GM12878 (cell line): ENCODE data around the gene CAMK2D. TPM values are rescaled to one million over a fixed set of nuclear protein-coding genes. Genes with fewer than 3 reads are reported as not detected.

Experiments
- ATF7 ChIP-seq: fragments of 450-650 bp; IDR thresholded peaks from 2 replicates; pipeline ENCODE4 v1.6.1; 2016; ENCODE audit warnings: low read depth, mild to moderate bottlenecking
- BHLHE40 ChIP-seq, 2 experiments: fragments of 450-650 bp in 1 of 2; IDR thresholded peaks; 2 replicates each; pipeline ENCODE4 v1.6.1; 2011 to 2017; ENCODE audit warnings: low read depth in 2 of 2, borderline replicate concordance in 1 of 2, improper control_type of control experiment in 1 of 2, low read length in 1 of 2, mild to moderate bottlenecking in 1 of 2
- BMI1 ChIP-seq: fragments of 450-650 bp; IDR thresholded peaks from 2 replicates; pipeline ENCODE4 v1.6.1; 2016; ENCODE audit warnings: mild to moderate bottlenecking, moderate library complexity, borderline replicate concordance
- CEBPB ChIP-seq, 2 experiments: fragments of 150-350 bp in 1 of 2; IDR thresholded peaks; 2 replicates each; pipeline ENCODE4 v1.6.1; 2012 to 2014; ENCODE audit warnings: low read depth in 2 of 2, low read length in 2 of 2, borderline replicate concordance in 1 of 2, inconsistent platforms in 1 of 2
- ESRRA ChIP-seq: IDR thresholded peaks from 2 replicates; pipeline ENCODE4 v1.6.1; 2012; ENCODE audit warnings: mild to moderate bottlenecking, low read length, improper control_type of control experiment
- IKZF1 ChIP-seq: fragments of 450-650 bp; conservative IDR thresholded peaks from 2 replicates; pipeline ENCODE4 v1.6.1; 2017; ENCODE audit warnings: antibody characterized with exemption, mild to moderate bottlenecking
- IRF4 ChIP-seq: IDR thresholded peaks from 2 replicates; pipeline ENCODE4 v1.6.1; 2011; ENCODE audit warnings: low read depth, low read length
- JUNB ChIP-seq: IDR thresholded peaks from 2 replicates; pipeline ENCODE4 v1.6.1; 2016; ENCODE audit warnings: antibody characterized with exemption, mild to moderate bottlenecking
- KAT2A ChIP-seq: conservative IDR thresholded peaks from 2 replicates; pipeline ENCODE4 v1.6.1; 2011; ENCODE audit warnings: low read depth, low read length; ENCODE audit not compliant: control insufficient read depth
- NFIC ChIP-seq: IDR thresholded peaks from 2 replicates; pipeline ENCODE4 v1.6.1; 2012; ENCODE audit warnings: low read depth, mild to moderate bottlenecking, inconsistent platforms, low read length, moderate library complexity
- PAX5 ChIP-seq: IDR thresholded peaks from 2 replicates; pipeline ENCODE4 v1.6.1; 2011; ENCODE audit warnings: low read depth, low read length, borderline replicate concordance
- RCOR1 ChIP-seq: conservative IDR thresholded peaks from 2 replicates; pipeline ENCODE4 v1.6.1; 2012; ENCODE audit warnings: low read depth, low read length, improper control_type of control experiment
- RELA ChIP-seq: fragments of 450-650 bp; IDR thresholded peaks from 2 replicates; pipeline ENCODE4 v1.8.0; 2014; ENCODE audit warnings: borderline replicate concordance; ENCODE audit not compliant: partially characterized antibody
- RUNX3 ChIP-seq: IDR thresholded peaks from 2 replicates; pipeline ENCODE4 v1.6.1; 2012; ENCODE audit warnings: low read length, inconsistent platforms
- SPI1 ChIP-seq: IDR thresholded peaks from 2 replicates; pipeline ENCODE4 v1.6.1; 2011; ENCODE audit warnings: low read depth, mild to moderate bottlenecking, low read length, moderate library complexity, borderline replicate concordance; ENCODE audit not compliant: insufficient read depth
- STAT1 ChIP-seq: fragments of 450-650 bp; conservative IDR thresholded peaks from 2 replicates; pipeline ENCODE4 v1.6.1; 2014; ENCODE audit warnings: antibody characterized with exemption, mild to moderate bottlenecking
- TBL1XR1 ChIP-seq: IDR thresholded peaks from 2 replicates; pipeline ENCODE4 v1.6.1; 2012; ENCODE audit warnings: low read depth, low read length, improper control_type of control experiment
- YY1 ChIP-seq: IDR thresholded peaks from 2 replicates; pipeline ENCODE4 v1.6.1; 2011; ENCODE audit warnings: low read depth, mild to moderate bottlenecking, low read length
- polyA plus RNA-seq, 11 experiments: library from polyadenylated mRNA; depleted of rRNA in 4 of 11; unstranded in 6 of 11; stranded (reverse) in 5 of 11; fragments of >200 nt; fragmentation: Nextera tagmentation in 4 of 11; fragmentation: Illumina TruSeq in 1 of 11; extraction: Ambion mirVana in 4 of 11; extraction: Trizol in 1 of 11; gene quantifications; 1 replicate in 1 of 11; 2 replicates in 10 of 11; pipeline versions ENCODE4 v1.2.1 to v1.2.3, GENCODE V29; 2011 to 2016; ENCODE audit warnings: inconsistent platforms in 2 of 11, missing spikeins in 2 of 11, low read depth in 1 of 11
- total RNA-seq, 4 experiments: library from RNA; depleted of rRNA in 3 of 4; stranded (reverse); fragments of >200 nt in 3 of 4; fragmentation: Illumina TruSeq in 1 of 4; extraction: Trizol in 1 of 4; gene quantifications; 2 replicates each; pipeline versions ENCODE4 v1.2.1 to v1.2.3, GENCODE V29; 2013 to 2021
- TF ChIP-seq, protein P1 (sequence below): IDR thresholded peaks from 2 replicates; pipeline ENCODE4 v1.6.1; 2012; ENCODE audit warnings: improper control_type of control experiment, low read depth, low read length; ENCODE audit not compliant: insufficient replicate concordance
- TF ChIP-seq, protein P2 (sequence below): IDR thresholded peaks from 2 replicates; pipeline ENCODE4 v1.6.1; 2012; ENCODE audit warnings: low read length, inconsistent platforms
- TF ChIP-seq, protein P3 (sequence below): fragments of 450-650 bp; IDR thresholded peaks from 2 replicates; pipeline ENCODE4 v1.6.1; 2017; ENCODE audit warnings: mild to moderate bottlenecking, moderate library complexity

The CAMK2D gene
- total and polyA plus RNA-seq, 10 of the 15 experiments (the other 5 are each of a cell fraction or from before 2014, with no cell fraction given), result 6.9 to 88.5 (median 12.9) TPM

DNA sequence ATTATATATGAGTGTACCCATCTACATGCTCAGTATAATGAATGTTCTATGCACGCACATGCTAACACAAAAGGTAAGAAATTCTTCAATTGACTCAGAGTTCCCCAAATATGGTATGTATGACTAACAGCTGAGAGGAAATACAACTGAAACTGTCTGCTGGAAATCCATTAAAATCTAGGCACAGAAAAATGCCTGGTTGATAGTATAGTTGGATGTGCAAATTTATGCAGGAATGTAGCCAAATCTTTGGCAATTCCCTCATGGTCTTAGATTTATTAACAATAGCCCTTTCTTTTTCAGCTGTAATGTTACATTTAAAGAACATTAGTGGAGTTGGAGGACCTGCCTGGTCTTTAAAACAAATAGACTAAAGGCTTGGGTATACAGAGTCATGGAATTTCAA, 5.5 kb downstream of the CAMK2D start (continued):
- TF ChIP-seq RCOR1, result 0 out of 2 replicates have a peak, but pooled peaks have one; percentile 45
- peak; percentile 97 for TF ChIP-seq JUNB
- no peak for TF ChIP-seq ESRRA
- TF ChIP-seq, protein P1, sequence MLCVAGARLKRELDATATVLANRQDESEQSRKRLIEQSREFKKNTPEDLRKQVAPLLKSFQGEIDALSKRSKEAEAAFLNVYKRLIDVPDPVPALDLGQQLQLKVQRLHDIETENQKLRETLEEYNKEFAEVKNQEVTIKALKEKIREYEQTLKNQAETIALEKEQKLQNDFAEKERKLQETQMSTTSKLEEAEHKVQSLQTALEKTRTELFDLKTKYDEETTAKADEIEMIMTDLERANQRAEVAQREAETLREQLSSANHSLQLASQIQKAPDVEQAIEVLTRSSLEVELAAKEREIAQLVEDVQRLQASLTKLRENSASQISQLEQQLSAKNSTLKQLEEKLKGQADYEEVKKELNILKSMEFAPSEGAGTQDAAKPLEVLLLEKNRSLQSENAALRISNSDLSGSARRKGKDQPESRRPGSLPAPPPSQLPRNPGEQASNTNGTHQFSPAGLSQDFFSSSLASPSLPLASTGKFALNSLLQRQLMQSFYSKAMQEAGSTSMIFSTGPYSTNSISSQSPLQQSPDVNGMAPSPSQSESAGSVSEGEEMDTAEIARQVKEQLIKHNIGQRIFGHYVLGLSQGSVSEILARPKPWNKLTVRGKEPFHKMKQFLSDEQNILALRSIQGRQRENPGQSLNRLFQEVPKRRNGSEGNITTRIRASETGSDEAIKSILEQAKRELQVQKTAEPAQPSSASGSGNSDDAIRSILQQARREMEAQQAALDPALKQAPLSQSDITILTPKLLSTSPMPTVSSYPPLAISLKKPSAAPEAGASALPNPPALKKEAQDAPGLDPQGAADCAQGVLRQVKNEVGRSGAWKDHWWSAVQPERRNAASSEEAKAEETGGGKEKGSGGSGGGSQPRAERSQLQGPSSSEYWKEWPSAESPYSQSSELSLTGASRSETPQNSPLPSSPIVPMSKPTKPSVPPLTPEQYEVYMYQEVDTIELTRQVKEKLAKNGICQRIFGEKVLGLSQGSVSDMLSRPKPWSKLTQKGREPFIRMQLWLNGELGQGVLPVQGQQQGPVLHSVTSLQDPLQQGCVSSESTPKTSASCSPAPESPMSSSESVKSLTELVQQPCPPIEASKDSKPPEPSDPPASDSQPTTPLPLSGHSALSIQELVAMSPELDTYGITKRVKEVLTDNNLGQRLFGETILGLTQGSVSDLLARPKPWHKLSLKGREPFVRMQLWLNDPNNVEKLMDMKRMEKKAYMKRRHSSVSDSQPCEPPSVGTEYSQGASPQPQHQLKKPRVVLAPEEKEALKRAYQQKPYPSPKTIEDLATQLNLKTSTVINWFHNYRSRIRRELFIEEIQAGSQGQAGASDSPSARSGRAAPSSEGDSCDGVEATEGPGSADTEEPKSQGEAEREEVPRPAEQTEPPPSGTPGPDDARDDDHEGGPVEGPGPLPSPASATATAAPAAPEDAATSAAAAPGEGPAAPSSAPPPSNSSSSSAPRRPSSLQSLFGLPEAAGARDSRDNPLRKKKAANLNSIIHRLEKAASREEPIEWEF, result no peak
- peak; percentile 97 for TF ChIP-seq IKZF1
- TF ChIP-seq YY1, result no peak
- 0 out of 4 replicates have a peak, but pooled peaks of 1 of the 2 experiments have one; percentile 25 for TF ChIP-seq CEBPB (IDR thresholded peaks at IDR 0.05; ENCODE audit: borderline replicate concordance in 1 of 2, low read depth in 2 of 2, low read length in 2 of 2)
- TF ChIP-seq BHLHE40 (IDR thresholded peaks at IDR 0.05; ENCODE audit: borderline replicate concordance in 1 of 2, low read depth in 2 of 2, low read length in 1 of 2), result peak; percentile 80 to 84; a peak in 3 of 4 replicates
- TF ChIP-seq, protein P2, sequence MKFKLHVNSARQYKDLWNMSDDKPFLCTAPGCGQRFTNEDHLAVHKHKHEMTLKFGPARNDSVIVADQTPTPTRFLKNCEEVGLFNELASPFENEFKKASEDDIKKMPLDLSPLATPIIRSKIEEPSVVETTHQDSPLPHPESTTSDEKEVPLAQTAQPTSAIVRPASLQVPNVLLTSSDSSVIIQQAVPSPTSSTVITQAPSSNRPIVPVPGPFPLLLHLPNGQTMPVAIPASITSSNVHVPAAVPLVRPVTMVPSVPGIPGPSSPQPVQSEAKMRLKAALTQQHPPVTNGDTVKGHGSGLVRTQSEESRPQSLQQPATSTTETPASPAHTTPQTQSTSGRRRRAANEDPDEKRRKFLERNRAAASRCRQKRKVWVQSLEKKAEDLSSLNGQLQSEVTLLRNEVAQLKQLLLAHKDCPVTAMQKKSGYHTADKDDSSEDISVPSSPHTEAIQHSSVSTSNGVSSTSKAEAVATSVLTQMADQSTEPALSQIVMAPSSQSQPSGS, result peak; percentile 80; the same call in 1 of the 2 replicates
- no peak for TF ChIP-seq KAT2A
- peak; percentile 72 for TF ChIP-seq RUNX3
- TF ChIP-seq ATF7, result peak; percentile 82
- TF ChIP-seq, protein P3, sequence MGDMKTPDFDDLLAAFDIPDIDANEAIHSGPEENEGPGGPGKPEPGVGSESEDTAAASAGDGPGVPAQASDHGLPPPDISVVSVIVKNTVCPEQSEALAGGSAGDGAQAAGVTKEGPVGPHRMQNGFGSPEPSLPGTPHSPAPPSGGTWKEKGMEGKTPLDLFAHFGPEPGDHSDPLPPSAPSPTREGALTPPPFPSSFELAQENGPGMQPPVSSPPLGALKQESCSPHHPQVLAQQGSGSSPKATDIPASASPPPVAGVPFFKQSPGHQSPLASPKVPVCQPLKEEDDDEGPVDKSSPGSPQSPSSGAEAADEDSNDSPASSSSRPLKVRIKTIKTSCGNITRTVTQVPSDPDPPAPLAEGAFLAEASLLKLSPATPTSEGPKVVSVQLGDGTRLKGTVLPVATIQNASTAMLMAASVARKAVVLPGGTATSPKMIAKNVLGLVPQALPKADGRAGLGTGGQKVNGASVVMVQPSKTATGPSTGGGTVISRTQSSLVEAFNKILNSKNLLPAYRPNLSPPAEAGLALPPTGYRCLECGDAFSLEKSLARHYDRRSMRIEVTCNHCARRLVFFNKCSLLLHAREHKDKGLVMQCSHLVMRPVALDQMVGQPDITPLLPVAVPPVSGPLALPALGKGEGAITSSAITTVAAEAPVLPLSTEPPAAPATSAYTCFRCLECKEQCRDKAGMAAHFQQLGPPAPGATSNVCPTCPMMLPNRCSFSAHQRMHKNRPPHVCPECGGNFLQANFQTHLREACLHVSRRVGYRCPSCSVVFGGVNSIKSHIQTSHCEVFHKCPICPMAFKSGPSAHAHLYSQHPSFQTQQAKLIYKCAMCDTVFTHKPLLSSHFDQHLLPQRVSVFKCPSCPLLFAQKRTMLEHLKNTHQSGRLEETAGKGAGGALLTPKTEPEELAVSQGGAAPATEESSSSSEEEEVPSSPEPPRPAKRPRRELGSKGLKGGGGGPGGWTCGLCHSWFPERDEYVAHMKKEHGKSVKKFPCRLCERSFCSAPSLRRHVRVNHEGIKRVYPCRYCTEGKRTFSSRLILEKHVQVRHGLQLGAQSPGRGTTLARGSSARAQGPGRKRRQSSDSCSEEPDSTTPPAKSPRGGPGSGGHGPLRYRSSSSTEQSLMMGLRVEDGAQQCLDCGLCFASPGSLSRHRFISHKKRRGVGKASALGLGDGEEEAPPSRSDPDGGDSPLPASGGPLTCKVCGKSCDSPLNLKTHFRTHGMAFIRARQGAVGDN, result 0 out of 2 replicates have a peak, but pooled peaks have one; percentile 28
- peak; percentile 36; the same call in 1 of the 2 replicates for TF ChIP-seq PAX5
- TF ChIP-seq IRF4, result peak; percentile 96
- TF ChIP-seq BMI1, result peak; percentile 77
- peak; percentile 61; the same call in 1 of the 2 replicates for TF ChIP-seq TBL1XR1
- peak; percentile 95 for TF ChIP-seq NFIC
- TF ChIP-seq RELA, result peak; percentile 48
- TF ChIP-seq SPI1, result peak; percentile 77; the same call in 1 of the 2 replicates
- no peak for TF ChIP-seq STAT1
